Ovary (tissue), 9 donors: ENCODE data around the gene ARHGAP40. TPM values are rescaled to one million over a fixed set of nuclear protein-coding genes. Genes with fewer than 3 reads are reported as not detected.

Experiments used
- DNase-seq, 5 donors: peaks; one replicate each; pipeline ENCODE4 v3.0.0-alpha.2; 2019 to 2020
- H3K27ac ChIP-seq, 2 donors: fragments of 200-600 bp; one replicate each; pipeline versions ENCODE4 v1.5.1 to v1.8.0; 2019 to 2022
- H3K27me3 ChIP-seq: fragments of 200-600 bp; one replicate; pipeline ENCODE4 v1.8.0; 2022
- H3K36me3 ChIP-seq: fragments of 200-600 bp; sonication (generic); one replicate; pipeline ENCODE4 v1.5.1; 2019
- H3K4me1 ChIP-seq: one replicate; pipeline ENCODE4 v1.8.1; 2013; ENCODE audit warnings: mild to moderate bottlenecking, moderate library complexity; ENCODE audit not compliant: insufficient read depth
- H3K4me3 ChIP-seq: fragments of 200-600 bp; sonication (generic); one replicate; pipeline ENCODE4 v1.5.1; 2017
- H3K9me3 ChIP-seq, 2 donors: fragments of 200-600 bp in 1 of 2; sonication (generic) in 1 of 2; one replicate each; pipeline versions ENCODE4 v1.5.1 to v1.8.1; 2013 to 2019; ENCODE audit warnings: mild to moderate bottlenecking in 1 of 2, moderate library complexity in 1 of 2
- CTCF ChIP-seq, 3 donors: fragments of 450-650 bp in 2 of 3; fragments of 200-600 bp in 1 of 3; IDR thresholded peaks; one replicate each; pipeline versions ENCODE4 v1.5.1 to v1.8.0; 2016 to 2022; ENCODE audit warnings: antibody characterized with exemption in 3 of 3, mild to moderate bottlenecking in 1 of 3
- EP300 ChIP-seq: sonication (generic); formaldehyde crosslinking; IDR thresholded peaks from one replicate; pipeline ENCODE4 v1.6.1; 2017; ENCODE audit warnings: antibody characterized with exemption
- POLR2A ChIP-seq: fragments of 450-650 bp; IDR thresholded peaks from one replicate; pipeline ENCODE4 v1.6.1; 2017; ENCODE audit warnings: antibody characterized with exemption, mild to moderate bottlenecking, moderate library complexity
- WGBS, 3 donors: extraction: QIAGEN DNeasy Blood & Tissue Kit in 1 of 3; methylation state at CpG; one replicate each; pipeline versions ENCODE4 v1.1.5 to v1.1.7; 2013 to 2017; 5-methylcytosine and 5-hydroxymethylcytosine counted together
- intact Hi-C, 4 donors: fragments of 100-400 bp; cut with DNase I; formaldehyde crosslinking; loops; one replicate each; pipeline versions ENCODE4 v1.11.0 to v1.15.1; 2022 to 2023
- polyA plus RNA-seq, 2 donors: library from polyadenylated mRNA; stranded (reverse); fragments of 200-250 nt in 1 of 2; fragments of 350-450 nt in 1 of 2; fragmentation: Illumina TruSeq in 1 of 2; extraction: RNeasy Lipid Tissue Mini Kit (QIAGEN cat#74804) in 1 of 2; gene quantifications; one replicate each; pipeline ENCODE4 v1.2.3, GENCODE V29; 2013 to 2014
- total RNA-seq, 7 donors: library from RNA; depleted of rRNA in 2 of 7; stranded (reverse); fragments of >200 nt in 2 of 7; fragmentation: NEBNext Ultra II Directional in 3 of 7; extraction: Animal tissue kit (Norgen Biotek cat#: 25700) in 3 of 7; gene quantifications; one replicate each; pipeline versions ENCODE4 v1.1.0 to v1.2.4, GENCODE V29; 2016 to 2023
- donor health status: DM: no; HTN: no; CAD: no; lungs with moderate emphysema.
- donor health status: DM: no; HTN: no; CAD: no.
- donor health status: Bipolar disorder and iron deficiency.
- donor health status: DM: yes; HTN: yes; CAD: no.
- donor health status: DM: no; HTN: no; CAD: no.
- donor health status: DM: yes; HTN: yes; CAD: no.

The ARHGAP40 gene
- total and polyA plus RNA-seq, 9 donors = not detected

GRCh38 chr20:38631155-38632022 is 29.8 kb downstream of the ARHGAP40 start:
- TF ChIP-seq CTCF (IDR thresholded peaks at IDR 0.05) (no peak), EP300 (no peak), POLR2A (no peak)
- Histone ChIP-seq H3K27ac (no peak overlapping the region), H3K9me3 (no peaks in the 10 kb centered on the region), H3K4me3 (no peak overlapping the region), H3K4me1 (no peaks in the 10 kb centered on the region), H3K27me3 (no peaks in the 10 kb centered on the region), H3K36me3 (no peaks in the 10 kb centered on the region)
- no peak for DNase-seq
- intact Hi-C loops = no loop called here
- WGBS, 3 donors = 29 to 34% (median 30%) methylated on average over 5 of the region's 5 CpGs

GRCh38 chr20:38633577-38634093 is 32.0 kb downstream of the ARHGAP40 start:
- WGBS, 3 donors = 31 to 33% (median 32%) methylated on average over 13 of the region's 13 CpGs
- TF ChIP-seq POLR2A = no peak
- no peak for TF ChIP-seq CTCF (IDR thresholded peaks at IDR 0.05)
- no peak for TF ChIP-seq EP300

GRCh38 chr20:38635721-38636288 is 34.2 kb downstream of the ARHGAP40 start:
- Histone ChIP-seq H3K4me3 (no peak overlapping the region), H3K4me1 (no peaks in the 10 kb centered on the region), H3K27me3 (no peaks in the 10 kb centered on the region), H3K27ac (no peak overlapping the region), H3K9me3 (no peaks in the 10 kb centered on the region), H3K36me3 (no peaks in the 10 kb centered on the region)
- intact Hi-C loops = no loop called here
- WGBS, 3 donors = 38 to 45% (median 42%) methylated on average over 3 of the region's 3 CpGs
- no peak for TF ChIP-seq CTCF (IDR thresholded peaks at IDR 0.05)
- TF ChIP-seq EP300 = no peak
- no peak for TF ChIP-seq POLR2A
- no peak for DNase-seq

More at GRCh38 chr20:38633577-38634093, 32.0 kb downstream of the ARHGAP40 start:
- Histone ChIP-seq H3K27ac (no peak overlapping the region), H3K9me3 (no peaks in the 10 kb centered on the region), H3K36me3 (no peaks in the 10 kb centered on the region), H3K27me3 (no peaks in the 10 kb centered on the region), H3K4me3 (no peak overlapping the region), H3K4me1 (no peaks in the 10 kb centered on the region)
- intact Hi-C loops = no loop called here
- no peak for DNase-seq

GRCh38 chr20:38640521-38640920 is 38.9 kb downstream of the ARHGAP40 start:
- H3K27me3 ChIP-seq = no peaks in the 10 kb centered on the region
- intact Hi-C loops = loop anchor here in 1 of 4 donors (10.0 kb wide), 1 partner anchor 94 kb away; no protein-coding TSS in a partner anchor
- H3K4me1 ChIP-seq = no peaks in the 10 kb centered on the region
- H3K27ac ChIP-seq = no peak overlapping the region
- H3K9me3 ChIP-seq = no peaks in the 10 kb centered on the region
- no peak for DNase-seq
- TF ChIP-seq POLR2A (no peak), EP300 (no peak), CTCF (IDR thresholded peaks at IDR 0.05) (no peak)
- 14 to 19% (median 19%) methylated on average over 4 of the region's 4 CpGs for WGBS, 3 donors
- H3K36me3 ChIP-seq = no peaks in the 10 kb centered on the region
- no peak overlapping the region for H3K4me3 ChIP-seq
